GM19238 (cell line): ENCODE measurements around the gene C14orf132.

Experiments
- DNase-seq: peaks from one replicate; pipeline ENCODE4 v3.0.0; 2011; ENCODE audit warnings: low spot score; ENCODE audit not compliant: insufficient read length

Gene C14orf132

GRCh38 chr14:96082420-96083300 is 43.5 kb downstream of the C14orf132 start:
- DNase-seq, result no peak

- DNase-seq, result no peak
Observed at GRCh38 chr14:96083667-96084320, 44.6 kb downstream of the C14orf132 start.

DNA sequence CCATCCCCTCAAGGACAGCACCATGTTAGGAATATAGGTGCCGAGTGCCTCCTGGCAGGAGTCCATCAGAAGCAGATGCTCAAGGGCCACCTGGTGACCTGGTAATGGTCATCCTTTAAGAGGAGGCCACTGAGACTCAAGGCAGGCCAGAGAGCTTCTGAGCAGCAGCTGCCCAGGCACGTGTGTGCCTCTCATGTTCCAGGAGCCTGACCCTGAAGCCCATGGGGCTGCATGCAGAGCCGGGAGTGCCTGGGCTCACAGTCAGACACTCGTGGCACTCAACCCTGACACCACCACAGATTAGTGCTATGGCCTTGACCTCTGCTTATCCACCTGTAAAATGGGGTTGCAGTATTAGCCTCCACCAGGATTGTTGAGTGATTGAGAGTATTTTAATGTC is 45.6 kb downstream of the C14orf132 start:
- no peak for DNase-seq

DNA sequence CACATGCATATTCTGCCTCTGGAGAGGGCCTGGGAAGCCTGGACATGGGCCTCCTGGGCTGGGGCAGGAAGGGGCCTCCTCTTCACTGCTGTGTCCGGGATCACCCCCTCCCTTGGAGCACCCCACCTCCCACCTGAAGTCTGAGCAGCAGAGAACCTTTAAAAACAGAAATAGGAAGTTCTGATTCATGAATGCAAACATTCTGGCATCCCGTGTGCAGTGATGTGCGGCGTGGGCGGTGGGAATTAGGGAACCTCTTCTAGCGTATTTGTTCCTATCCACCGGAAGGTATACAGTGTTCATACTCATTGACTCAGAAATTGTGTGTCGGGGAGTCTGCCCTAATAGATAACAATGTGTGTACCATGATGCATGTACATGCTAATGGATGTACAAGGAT is 46.2 kb downstream of the C14orf132 start:
- DNase-seq, result no peak

GRCh38 chr14:96086032-96086431 is 46.9 kb downstream of the C14orf132 start:
- DNase-seq, result no peak

DNA sequence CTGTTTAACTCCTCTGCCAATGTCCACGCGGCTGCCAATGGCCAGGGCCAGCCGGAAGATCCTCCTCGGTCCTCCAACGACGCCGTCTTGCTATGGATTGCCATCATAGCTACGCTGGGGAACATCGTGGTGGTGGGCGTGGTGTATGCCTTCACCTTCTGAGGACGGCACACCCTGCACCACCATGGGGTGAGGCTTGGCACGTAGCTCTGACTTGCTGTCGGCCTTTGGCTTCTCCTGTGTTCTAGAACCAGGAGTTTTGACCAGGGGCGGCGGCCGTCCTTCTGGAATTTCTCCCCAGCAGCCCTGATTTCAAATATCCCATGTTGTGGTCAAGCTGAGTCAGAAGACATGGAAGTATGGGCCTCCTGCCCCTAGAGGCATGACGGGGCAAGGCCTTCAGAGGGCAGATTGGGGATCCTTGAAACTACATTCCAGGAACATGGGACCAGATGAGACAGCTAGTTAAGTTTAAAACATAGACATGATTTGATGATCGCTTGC is 47.5 kb downstream of the C14orf132 start:
- DNase-seq, result no peak

DNA sequence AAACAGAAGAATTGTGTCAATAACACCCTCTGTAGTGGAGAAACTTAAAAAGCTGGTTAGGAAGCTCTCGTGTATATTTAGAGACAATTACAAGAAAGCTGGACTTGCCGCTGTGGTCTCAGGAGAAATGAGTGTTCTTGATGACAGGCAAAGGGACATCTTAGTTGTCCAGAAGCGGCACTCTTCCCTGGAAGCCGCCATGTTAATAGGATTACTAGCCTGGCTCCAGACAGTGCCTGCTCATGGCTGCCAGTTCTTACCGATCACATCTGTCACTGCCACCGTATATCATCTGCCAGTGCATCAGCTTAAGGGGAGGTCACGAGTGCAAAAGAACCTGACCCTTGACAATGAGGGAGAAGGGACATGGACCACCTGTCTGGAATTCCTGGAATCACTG is 48.9 kb downstream of the C14orf132 start:
- DNase-seq, result no peak

DNA sequence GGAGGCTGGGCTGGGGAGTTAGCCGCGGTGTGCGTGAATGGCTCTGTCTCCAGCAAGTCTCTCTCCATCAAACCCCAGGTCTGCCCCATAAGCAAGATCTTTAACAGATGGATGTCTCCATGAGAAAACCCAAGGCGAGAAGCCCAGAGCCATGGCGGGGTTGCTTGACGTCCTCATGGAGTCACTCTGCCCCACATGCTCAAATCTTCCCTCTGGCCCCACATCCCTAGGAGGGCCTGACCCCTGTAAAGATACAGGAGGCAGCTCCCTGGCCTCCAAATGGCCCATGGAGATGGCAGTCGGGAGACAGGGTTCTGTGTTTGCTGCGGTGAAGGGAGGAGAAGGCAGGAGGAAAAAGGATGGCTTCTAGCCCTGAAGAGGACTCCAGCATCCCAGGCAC is 49.3 kb downstream of the C14orf132 start:
- DNase-seq, result no peak

- no peak for DNase-seq
Observed at GRCh38 chr14:96088911-96089310, 49.7 kb downstream of the C14orf132 start.

GRCh38 chr14:96089401-96089800 is 50.2 kb downstream of the C14orf132 start:
- no peak for DNase-seq

- DNase-seq, result no peak
Observed at GRCh38 chr14:96090441-96091148, 51.4 kb downstream of the C14orf132 start.

- DNase-seq, result no peak
Observed at GRCh38 chr14:96091149-96091693, 52.1 kb downstream of the C14orf132 start.

DNA sequence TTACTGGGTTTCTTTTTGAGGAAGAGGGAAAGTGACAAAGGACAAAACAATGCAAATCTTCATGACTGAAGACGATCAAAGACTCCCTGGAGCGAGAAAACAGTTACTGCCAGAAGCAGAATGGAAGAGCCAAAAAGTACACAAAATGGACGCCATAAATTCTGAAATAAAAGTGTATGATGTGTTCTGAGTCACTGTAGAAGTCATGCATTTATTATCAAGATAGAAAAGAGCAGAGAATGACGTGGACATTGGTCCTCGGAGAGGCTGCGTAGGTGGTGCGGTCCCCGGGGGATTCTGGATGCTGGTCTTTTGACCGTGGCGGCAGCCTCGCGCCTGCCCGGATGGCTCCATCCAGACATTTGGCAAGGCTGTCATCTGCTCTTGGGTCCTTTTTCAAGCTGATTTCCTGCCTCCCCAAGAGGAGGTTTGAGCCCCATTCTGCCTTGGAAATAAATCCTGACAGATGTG is 52.8 kb downstream of the C14orf132 start:
- DNase-seq, result no peak

DNA sequence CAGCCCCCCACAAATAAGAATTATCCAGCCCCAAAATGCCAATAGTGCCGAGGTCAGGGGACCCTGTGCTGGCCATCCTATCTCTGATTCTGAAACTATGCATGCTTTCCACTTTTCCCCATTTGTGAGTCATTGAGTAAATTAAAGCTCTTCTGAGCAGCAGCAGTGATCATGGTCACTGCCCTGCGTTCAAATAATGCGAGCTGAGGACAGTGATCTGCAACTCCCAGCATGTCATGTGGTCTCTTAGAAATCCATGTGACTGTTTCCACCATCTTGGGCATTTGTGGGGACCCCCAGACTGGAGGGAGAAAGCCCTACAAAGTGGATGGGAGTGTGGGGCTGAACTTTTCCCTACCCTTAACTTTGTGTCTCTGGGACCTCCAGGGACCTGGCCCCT is 53.8 kb downstream of the C14orf132 start:
- no peak for DNase-seq

DNA sequence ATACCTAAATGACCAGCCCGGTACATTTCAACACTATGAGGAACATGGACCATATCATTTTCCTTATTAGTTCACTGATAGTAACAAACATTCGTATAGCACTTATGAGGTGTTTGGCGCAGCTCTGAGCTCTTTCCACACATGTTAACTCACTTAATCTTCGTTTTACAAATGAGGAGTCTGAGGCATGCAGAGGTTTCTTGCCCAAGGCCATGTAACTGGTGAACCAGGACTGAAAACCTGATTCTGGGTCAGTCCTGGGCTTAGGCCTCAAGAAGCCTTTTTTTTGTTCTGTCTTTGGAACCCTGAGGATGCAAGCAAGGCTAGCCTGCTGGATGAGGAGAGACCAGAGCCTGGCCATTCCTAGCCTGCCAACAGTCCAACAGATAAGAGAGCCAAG is 55.0 kb downstream of the C14orf132 start:
- no peak for DNase-seq

DNA sequence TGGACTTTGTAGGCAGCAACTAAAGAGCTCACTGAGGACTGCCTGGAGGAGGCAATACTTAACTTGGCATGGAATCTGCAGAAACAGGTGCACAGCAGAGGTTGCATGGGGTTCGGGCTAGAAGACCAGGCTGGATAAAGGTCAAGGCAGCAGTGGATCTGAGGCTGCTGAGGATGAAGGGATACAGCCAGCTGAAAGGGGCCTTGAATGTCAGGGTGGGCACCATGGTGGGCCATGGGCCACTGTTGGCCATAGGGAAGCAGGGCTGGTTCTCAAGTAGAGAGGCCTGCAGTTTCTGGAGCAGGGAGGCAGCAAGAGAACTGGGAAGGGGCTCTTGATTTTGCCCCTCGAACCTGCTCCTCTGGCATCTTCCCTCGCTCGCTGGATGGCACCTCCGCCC is 55.5 kb downstream of the C14orf132 start:
- DNase-seq, result no peak

GRCh38 chr14:96095058-96095457 is 55.9 kb downstream of the C14orf132 start:
- DNase-seq, result no peak

DNA sequence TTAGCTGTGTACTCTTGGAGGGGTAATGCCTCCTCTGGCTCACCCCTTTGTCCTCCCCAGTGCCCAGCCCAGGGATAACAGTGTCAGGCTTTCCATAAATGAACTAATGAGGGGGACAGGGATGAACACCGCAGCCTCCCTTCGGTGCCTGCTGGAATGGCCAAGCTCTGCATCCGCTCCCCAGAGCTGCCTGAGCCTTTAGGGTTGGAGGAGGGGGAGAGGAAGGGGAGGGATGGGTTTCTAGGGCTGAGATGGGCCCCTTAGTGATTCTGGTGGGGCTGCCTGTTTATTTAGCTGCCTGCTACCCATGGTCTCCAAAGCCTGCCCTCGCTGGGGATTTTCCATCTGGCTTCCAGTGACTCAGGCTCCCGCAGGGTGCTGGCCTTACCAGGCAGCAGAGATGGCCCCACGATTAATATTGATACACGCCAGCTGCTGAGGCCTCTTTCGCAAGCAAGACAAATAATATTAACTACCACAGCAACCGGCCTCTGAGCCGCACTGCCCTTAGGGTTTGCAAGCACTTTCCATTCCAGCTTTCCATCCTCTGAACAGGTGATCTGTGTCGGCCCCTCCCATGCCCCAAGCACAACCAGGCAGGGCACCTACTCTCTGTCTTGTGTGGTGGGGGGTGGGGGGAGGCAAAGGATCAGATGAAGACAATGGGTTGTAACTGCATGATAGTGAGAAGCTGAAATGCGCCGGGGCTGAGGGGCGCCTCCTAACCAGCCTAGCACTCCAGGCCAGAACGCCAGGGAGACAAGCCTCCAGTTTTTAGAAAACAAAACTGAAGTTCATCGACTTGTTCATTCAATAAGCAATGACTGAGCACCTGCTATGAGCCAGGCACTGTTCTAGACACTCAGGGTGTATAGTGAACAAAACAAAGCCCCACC is 56.7 kb downstream of the C14orf132 start:
- DNase-seq, result no peak

- no peak for DNase-seq
Observed at GRCh38 chr14:96096639-96097610, 57.8 kb downstream of the C14orf132 start.
